IMR-90 (cell line): ENCODE results near the gene SLX4IP. TPM values are rescaled to one million over a fixed set of nuclear protein-coding genes. Genes with fewer than 3 reads are reported as not detected.

Source experiments
- ATAC-seq: fragments of 200-7000 bp; cut with Tn5 transposase; 2 replicates; pipeline ENCODE4 v1.9.1; 2020; ENCODE audit warnings: low read depth, mild to moderate bottlenecking, moderate library complexity
- BruUV-seq: library from RNA; stranded (reverse); fragments of 400-500 nt; replicated peaks from 2 replicates; lab custom pipeline; 2021; lab: Mats Ljungman, UMichigan
- CTCF ChIA-PET: fragments of 300-600 bp; formaldehyde crosslinking; extraction: SDS; loops from one replicate; lab custom pipeline; 2021; ENCODE audit warnings: antibody characterized with exemption; lab: Yijun Ruan, JAX
- POLR2A ChIA-PET: fragments of 300-600 bp; sonication (Branson Sonifier 250); formaldehyde crosslinking; loops from one replicate; lab custom pipeline; 2022; ENCODE audit warnings: antibody characterized with exemption; ENCODE audit not compliant: unreplicated experiment; lab: Charles Lee
- DNase-seq: peaks from one replicate; pipeline ENCODE4 v3.0.0; 2013
- H2AFZ ChIP-seq: replicated peaks from 2 replicates; pipeline ENCODE3; 2013; ENCODE audit warnings: low read length, mild to moderate bottlenecking; ENCODE audit not compliant: poor library complexity
- H2AK5ac ChIP-seq: 2 replicates; pipeline ENCODE4 v1.6.1; 2013; ENCODE audit warnings: low read depth, low read length, inconsistent platforms
- H2AK9ac ChIP-seq: replicated peaks from 2 replicates; pipeline ENCODE3; 2013; ENCODE audit warnings: mild to moderate bottlenecking, low read depth, low read length, moderate library complexity; ENCODE audit not compliant: poor library complexity
- H2BK120ac ChIP-seq: 2 replicates; pipeline ENCODE4 v1.6.1; 2013; ENCODE audit warnings: low read depth, low read length, inconsistent platforms
- H2BK15ac ChIP-seq: 3 replicates; pipeline ENCODE4 v1.6.1; 2013; ENCODE audit warnings: low read depth, low read length, inconsistent platforms
- H2BK20ac ChIP-seq: 2 replicates; pipeline ENCODE4 v1.6.1; 2013; ENCODE audit warnings: low read depth, mild to moderate bottlenecking, inconsistent platforms, low read length, moderate library complexity
- H2BK5ac ChIP-seq: 2 replicates; pipeline ENCODE4 v1.6.1; 2013; ENCODE audit warnings: mild to moderate bottlenecking, low read depth, low read length, inconsistent platforms; ENCODE audit not compliant: poor library complexity, severe bottlenecking
- H3K14ac ChIP-seq: replicated peaks from 2 replicates; pipeline ENCODE4 v1.6.1; 2013; ENCODE audit warnings: low read depth, low read length, inconsistent platforms
- H3K18ac ChIP-seq: 2 replicates; pipeline ENCODE4 v1.6.1; 2013; ENCODE audit warnings: low read depth, low read length, control low read depth
- H3K23ac ChIP-seq: 2 replicates; pipeline ENCODE4 v1.6.1; 2013; ENCODE audit warnings: low read depth, low read length, inconsistent platforms
- H3K27ac ChIP-seq: 2 replicates; pipeline ENCODE4 v1.5.1; 2013; ENCODE audit warnings: mild to moderate bottlenecking, control low read depth, low read length; ENCODE audit not compliant: insufficient read depth
- H3K27me3 ChIP-seq: 2 replicates; pipeline ENCODE4 v1.6.1; 2013; ENCODE audit warnings: low read length; ENCODE audit not compliant: control insufficient read depth, insufficient read depth
- H3K36me3 ChIP-seq: 2 replicates; pipeline ENCODE4 v1.6.1; 2013; ENCODE audit warnings: low read length, mixed read lengths; ENCODE audit not compliant: control insufficient read depth, insufficient read depth
- H3K4ac ChIP-seq: 2 replicates; pipeline ENCODE4 v1.6.1; 2013; ENCODE audit warnings: low read depth, low read length, inconsistent platforms
- H3K4me1 ChIP-seq: 2 replicates; pipeline ENCODE4 v1.6.1; 2013; ENCODE audit warnings: low read length, mixed read lengths; ENCODE audit not compliant: control insufficient read depth, insufficient read depth
- H3K4me2 ChIP-seq: 2 replicates; pipeline ENCODE4 v1.6.1; 2013; ENCODE audit warnings: low read depth, mild to moderate bottlenecking, control low read depth, low read length, moderate library complexity
- H3K4me3 ChIP-seq: 2 replicates; pipeline ENCODE4 v1.5.1; 2013; ENCODE audit warnings: low read depth, mild to moderate bottlenecking, control low read depth, low read length, moderate library complexity; ENCODE audit not compliant: insufficient read depth
- H3K56ac ChIP-seq: 2 replicates; pipeline ENCODE4 v1.6.1; 2013; ENCODE audit warnings: low read length, inconsistent platforms; ENCODE audit not compliant: insufficient read depth; ENCODE audit errors: extremely low read depth
- H3K79me1 ChIP-seq, 2 experiments: 2 replicates each; pipeline ENCODE4 v1.6.1; 2013; ENCODE audit warnings: low read length in 2 of 2, inconsistent platforms in 1 of 2, low read depth in 1 of 2
- H3K9ac ChIP-seq: 2 replicates; pipeline ENCODE4 v1.6.1; 2013; ENCODE audit warnings: low read depth, low read length, control low read depth
- H3K9me1 ChIP-seq: 2 replicates; pipeline ENCODE4 v1.6.1; 2013; ENCODE audit warnings: low read length, inconsistent platforms; ENCODE audit not compliant: insufficient read depth
- H3K9me3 ChIP-seq: 2 replicates; pipeline ENCODE4 v1.6.1; 2013; ENCODE audit warnings: low read length; ENCODE audit not compliant: control insufficient read depth, insufficient read depth
- H4K20me1 ChIP-seq: 2 replicates; pipeline ENCODE4 v1.6.1; 2013; ENCODE audit warnings: low read length, inconsistent platforms; ENCODE audit not compliant: insufficient read depth
- H4K5ac ChIP-seq: 2 replicates; pipeline ENCODE4 v1.6.1; 2013; ENCODE audit warnings: mild to moderate bottlenecking, low read depth, low read length, control low read depth
- H4K8ac ChIP-seq, 2 experiments: 2 replicates each; pipeline ENCODE4 v1.6.1; 2013; ENCODE audit warnings: low read depth in 2 of 2, low read length in 2 of 2, control low read depth in 1 of 2, inconsistent platforms in 1 of 2
- H4K91ac ChIP-seq: 2 replicates; pipeline ENCODE4 v1.6.1; 2013; ENCODE audit warnings: low read depth, low read length, inconsistent platforms; ENCODE audit not compliant: insufficient read depth
- BHLHE40 ChIP-seq: fragments of 150-350 bp; IDR thresholded peaks from 2 replicates; pipeline ENCODE4 v1.6.1; 2016; ENCODE audit warnings: mild to moderate bottlenecking, low read depth, low read length
- CEBPB ChIP-seq: IDR thresholded peaks from 2 replicates; pipeline ENCODE4 v1.6.1; 2012; ENCODE audit warnings: low read depth, low read length, improper control_type of control experiment
- CHD1 ChIP-seq: IDR thresholded peaks from 2 replicates; pipeline ENCODE4 v1.6.1; 2012; ENCODE audit warnings: low read depth, low read length, improper control_type of control experiment
- CTCF ChIP-seq: conservative IDR thresholded peaks from 2 replicates; pipeline ENCODE4 v1.5.1; 2012; ENCODE audit warnings: mild to moderate bottlenecking, low read depth, low read length, improper control_type of control experiment
- FOS ChIP-seq: fragments of 150-350 bp; IDR thresholded peaks from 2 replicates; pipeline ENCODE4 v1.6.1; 2016; ENCODE audit warnings: low read depth, low read length
- MAFK ChIP-seq: IDR thresholded peaks from 2 replicates; pipeline ENCODE4 v1.6.1; 2012; ENCODE audit warnings: low read depth, low read length, improper control_type of control experiment
- MAZ ChIP-seq: IDR thresholded peaks from 2 replicates; pipeline ENCODE4 v1.6.1; 2012; ENCODE audit warnings: low read depth, mild to moderate bottlenecking, low read length, improper control_type of control experiment, moderate library complexity, borderline replicate concordance
- MXI1 ChIP-seq: IDR thresholded peaks from 2 replicates; pipeline ENCODE4 v1.6.1; 2012; ENCODE audit warnings: low read depth, mild to moderate bottlenecking, low read length, moderate library complexity, borderline replicate concordance
- NFE2L2 ChIP-seq: fragments of 150-350 bp; IDR thresholded peaks from 2 replicates; pipeline ENCODE4 v1.6.1; 2016; ENCODE audit warnings: low read depth, mild to moderate bottlenecking, low read length
- POLR2A ChIP-seq: IDR thresholded peaks from 2 replicates; pipeline ENCODE4 v1.6.1; 2012; ENCODE audit warnings: mild to moderate bottlenecking, low read depth, low read length
- RAD21 ChIP-seq: IDR thresholded peaks from 2 replicates; pipeline ENCODE4 v1.6.1; 2012; ENCODE audit warnings: low read length, improper control_type of control experiment
- RCOR1 ChIP-seq: IDR thresholded peaks from 2 replicates; pipeline ENCODE4 v1.6.1; 2012; ENCODE audit warnings: mild to moderate bottlenecking, low read length, improper control_type of control experiment; ENCODE audit not compliant: insufficient replicate concordance
- RFX5 ChIP-seq: IDR thresholded peaks from 2 replicates; pipeline ENCODE4 v1.8.0; 2012; ENCODE audit warnings: low read depth, mild to moderate bottlenecking, low read length, moderate library complexity
- SMC3 ChIP-seq: fragments of 150-350 bp; IDR thresholded peaks from 2 replicates; pipeline ENCODE4 v1.6.1; 2016; ENCODE audit warnings: low read depth, mild to moderate bottlenecking, antibody characterized with exemption, low read length, moderate library complexity
- USF2 ChIP-seq: fragments of 150-350 bp; IDR thresholded peaks from 2 replicates; pipeline ENCODE4 v1.6.1; 2017; ENCODE audit warnings: mild to moderate bottlenecking, antibody characterized with exemption, low read length, low read depth
- WGBS, 2 experiments: methylation state at CpG; one replicate each; pipeline versions ENCODE4 v1.1.5 to v1.1.7; 2013; ENCODE audit warnings: missing lambda C conversion rate in 2 of 2; ENCODE audit not compliant: insufficient read length in 1 of 2; ENCODE audit errors: extremely low coverage in 2 of 2; 5-methylcytosine and 5-hydroxymethylcytosine counted together
- dilution Hi-C: fragments of 300-500 bp; cut with HindIII; formaldehyde crosslinking; loops from one replicate; pipeline ENCODE4 v1.14.3; 2018; ENCODE audit warnings: low sequenced_read_pairs; ENCODE audit not compliant: unreplicated experiment
- in situ Hi-C: fragments of 300-500 bp; cut with MboI; formaldehyde crosslinking; loops from 3 replicates; pipeline ENCODE4 v1.14.3; 2019; ENCODE audit warnings: low sequenced_read_pairs, inconsistent platforms, mixed read lengths
- intact Hi-C: fragments of 100-400 bp; cut with micrococcal nuclease; formaldehyde crosslinking; loops from 2 replicates; pipeline ENCODE4 v1.10.0; 2022
- polyA plus RNA-seq, 3 experiments: library from polyadenylated mRNA; depleted of rRNA; stranded (reverse); fragments of >200 nt; gene quantifications; 2 replicates each; pipeline ENCODE4 v1.2.3, GENCODE V29; 2012; ENCODE audit warnings: low replicate concordance in 1 of 3
- total RNA-seq: library from RNA; depleted of rRNA; stranded (reverse); fragments of >200 nt; gene quantifications from 2 replicates; pipeline ENCODE4 v1.2.3, GENCODE V29; 2012

Gene SLX4IP
- total and polyA plus RNA-seq, 2 of the 4 experiments (the other 2 are of a cell fraction): 1.3 to 5.9 TPM

- in situ Hi-C loops: no loop called here
- H2BK20ac ChIP-seq: no peak overlapping the region
- no peak overlapping the region for H2BK5ac ChIP-seq
- dilution Hi-C loops: no loop called here
- H3K14ac ChIP-seq: no peak overlapping the region
- no peak overlapping the region for H3K4me3 ChIP-seq
- no peak overlapping the region for H4K91ac ChIP-seq
- no peaks in the 10 kb centered on the region for H4K20me1 ChIP-seq
- no peak overlapping the region for H3K23ac ChIP-seq
- H3K9me3 ChIP-seq: peaks cover 2% of the 10 kb centered on the region; the same call in 1 of the 2 replicates
- no peak overlapping the region for H4K5ac ChIP-seq
- H3K4me1 ChIP-seq: peaks cover 2% of the 10 kb centered on the region; the same call in 1 of the 2 replicates
- no TSS peak for BruUV-seq
- no peak overlapping the region for H3K4ac ChIP-seq
- no peaks in the 10 kb centered on the region for H3K9me1 ChIP-seq
- ChIA-PET CTCF (no interaction called here), POLR2A (no interaction called here)
- no peak overlapping the region for H3K56ac ChIP-seq
- no peak overlapping the region for H2AFZ ChIP-seq
- no peak for DNase-seq
- no peak overlapping the region for H3K4me2 ChIP-seq
- H3K18ac ChIP-seq: no peak overlapping the region
- no peak overlapping the region for H3K27ac ChIP-seq
- no peak overlapping the region for H3K9ac ChIP-seq
- no peak for ATAC-seq
- no peak overlapping the region for H4K8ac ChIP-seq
- H2AK9ac ChIP-seq: no peak overlapping the region
- H2AK5ac ChIP-seq: no peak overlapping the region
- intact Hi-C loops: no loop called here
- no peak overlapping the region for H2BK120ac ChIP-seq
- H2BK15ac ChIP-seq: no peak overlapping the region
- H3K36me3 ChIP-seq: no peaks in the 10 kb centered on the region
- 83% methylated on average over 1 of the region's 2 CpGs; no CpG with 5 or more reads in 1 of the 2 experiments for WGBS, 2 experiments
- H3K27me3 ChIP-seq: no peaks in the 10 kb centered on the region
- no peaks in the 10 kb centered on the region for H3K79me1 ChIP-seq
- TF ChIP-seq POLR2A: no peak
- no peak for TF ChIP-seq RCOR1
- no peak for TF ChIP-seq RFX5
- no peak for TF ChIP-seq MAFK
- no peak for TF ChIP-seq SMC3
- no peak for TF ChIP-seq USF2
- TF ChIP-seq NFE2L2: no peak
- TF ChIP-seq MXI1: no peak
- TF ChIP-seq CHD1: no peak
- no peak for TF ChIP-seq FOS
- TF ChIP-seq RAD21: no peak
- no peak for TF ChIP-seq BHLHE40
- no peak for TF ChIP-seq CEBPB
- TF ChIP-seq MAZ: no peak
- TF ChIP-seq CTCF: no peak
Observed at GRCh38 chr20:10390709-10391108, 44.4 kb upstream of the SLX4IP start.
